ENCODE results near the gene COX6A1. TPM values are rescaled to one million over a fixed set of nuclear protein-coding genes. Genes with fewer than 3 reads are reported as not detected.
A peak's percentile ranks its signal among the peaks of the same experiment; 100 is the strongest.

The COX6A1 gene
- total RNA-seq, 2 experiments from 2014 or later = 396 to 406 TPM

- peak; percentile 94 for ATAC-seq
- no peaks in the 10 kb centered on the region for H3K9me3 Mint-ChIP-seq
- H3K4me1 Mint-ChIP-seq (ENCODE audit: low read depth) = peaks cover 42% of the 10 kb centered on the region
- DNase-seq = peak; percentile 97
- peak within 1 kb of the TSS; percentile 77 for H3K4me3 Mint-ChIP-seq
- ChIA-PET CTCF (interaction anchor here (0.5 to 8.9 kb wide), 11 partner anchors 15 to 156 kb away, joined by 3 to 110 read pairs (median 4); partner anchors contain the start of genes COQ5 and DYNLL1), POLR2A (interaction anchor here (0.7 to 3.5 kb wide), 21 partner anchors 10 to 269 kb away, joined by 3 to 27 read pairs (median 5); partner anchors contain the start of genes COX6A1, DYNLL1, GATC and POP5)
- peaks cover 29% of the 10 kb centered on the region for H3K36me3 Mint-ChIP-seq (ENCODE audit: low read depth)
- TF ChIP-seq CTCF (IDR thresholded peaks at IDR 0.05) = peak; percentile 94
- H3K27ac Mint-ChIP-seq = peak within 1 kb of the TSS; percentile 85
- H3K27me3 Mint-ChIP-seq = no peaks in the 10 kb centered on the region
- intact Hi-C loops (cut with micrococcal nuclease) = no loop called here
Measured at GRCh38 chr12:120469450-120470149, 31.7 kb downstream of the COX6A1 start, which contains the start of gene SRSF9. TSS of gene SRSF9 (minus strand) at chr12:120469748. CDS start at chr12:120469609, 139 bp downstream.

- Mint-ChIP-seq H3K4me3 (peak overlapping the region; percentile 77), H3K4me1 (ENCODE audit: low read depth) (peaks cover 41% of the 10 kb centered on the region), H3K36me3 (ENCODE audit: low read depth) (peaks cover 25% of the 10 kb centered on the region), H3K9me3 (no peaks in the 10 kb centered on the region), H3K27ac (peak overlapping the region; percentile 85), H3K27me3 (no peaks in the 10 kb centered on the region)
- TF ChIP-seq CTCF (IDR thresholded peaks at IDR 0.05) = no peak
- CTCF ChIA-PET = interaction anchor here (0.5 to 8.9 kb wide), 10 partner anchors 15 to 217 kb away, joined by 3 to 110 read pairs (median 4); partner anchors contain the start of genes COQ5 and DYNLL1
- intact Hi-C loops (cut with micrococcal nuclease) = no loop called here
- POLR2A ChIA-PET = interaction anchor here (0.7 to 3.5 kb wide), 14 partner anchors 9 to 269 kb away, joined by 3 to 27 read pairs (median 6); partner anchors contain the start of genes COX6A1, DYNLL1, GATC and POP5
- no peak for DNase-seq
- ATAC-seq = peak; percentile 31
Measured at GRCh38 chr12:120470150-120470784, 32.4 kb downstream of the COX6A1 start.

GRCh38 chr12:120472521-120472920 is 34.6 kb downstream of the COX6A1 start:
- no peaks in the 10 kb centered on the region for H3K27me3 Mint-ChIP-seq
- H3K4me3 Mint-ChIP-seq = no peak overlapping the region
- DNase-seq (no peak), ATAC-seq (no peak)
- POLR2A ChIA-PET = interaction anchor here (0.7 to 1.7 kb wide), 2 partner anchors 9 to 281 kb away, joined by 4 read pairs; no protein-coding TSS in a partner anchor
- peaks cover 8% of the 10 kb centered on the region for H3K36me3 Mint-ChIP-seq (ENCODE audit: low read depth)
- H3K27ac Mint-ChIP-seq = no peak overlapping the region
- intact Hi-C loops (cut with micrococcal nuclease) = no loop called here
- no peak for TF ChIP-seq CTCF (IDR thresholded peaks at IDR 0.05)
- H3K9me3 Mint-ChIP-seq = no peaks in the 10 kb centered on the region
- peaks cover 20% of the 10 kb centered on the region for H3K4me1 Mint-ChIP-seq (ENCODE audit: low read depth)
- CTCF ChIA-PET = interaction anchor here (0.6 to 1.2 kb wide), 5 partner anchors 10 to 180 kb away, joined by 3 to 4 read pairs (median 3); no protein-coding TSS in a partner anchor

- H3K27me3 Mint-ChIP-seq = no peaks in the 10 kb centered on the region
- TF ChIP-seq CTCF (IDR thresholded peaks at IDR 0.05) = no peak
- DNase-seq = no peak
- no peaks in the 10 kb centered on the region for H3K9me3 Mint-ChIP-seq
- intact Hi-C loops (cut with micrococcal nuclease) = no loop called here
- H3K27ac Mint-ChIP-seq = no peak overlapping the region
- H3K4me1 Mint-ChIP-seq (ENCODE audit: low read depth) = peaks cover 14% of the 10 kb centered on the region
- ChIA-PET POLR2A (interaction anchor here (0.7 to 1.3 kb wide), 3 partner anchors 8 to 22 kb away, joined by 3 to 4 read pairs (median 3); partner anchors contain the start of gene DYNLL1), CTCF (interaction anchor here (1.0 to 1.7 kb wide), 3 partner anchors 7 to 41 kb away, joined by 3 to 9 read pairs (median 3); no protein-coding TSS in a partner anchor)
- no peak overlapping the region for H3K4me3 Mint-ChIP-seq
- ATAC-seq = no peak
- no peaks in the 10 kb centered on the region for H3K36me3 Mint-ChIP-seq (ENCODE audit: low read depth)
Measured at GRCh38 chr12:120473807-120474615, 36.1 kb downstream of the COX6A1 start.
